ENCODE measurements around the gene DDI2.

DNA sequence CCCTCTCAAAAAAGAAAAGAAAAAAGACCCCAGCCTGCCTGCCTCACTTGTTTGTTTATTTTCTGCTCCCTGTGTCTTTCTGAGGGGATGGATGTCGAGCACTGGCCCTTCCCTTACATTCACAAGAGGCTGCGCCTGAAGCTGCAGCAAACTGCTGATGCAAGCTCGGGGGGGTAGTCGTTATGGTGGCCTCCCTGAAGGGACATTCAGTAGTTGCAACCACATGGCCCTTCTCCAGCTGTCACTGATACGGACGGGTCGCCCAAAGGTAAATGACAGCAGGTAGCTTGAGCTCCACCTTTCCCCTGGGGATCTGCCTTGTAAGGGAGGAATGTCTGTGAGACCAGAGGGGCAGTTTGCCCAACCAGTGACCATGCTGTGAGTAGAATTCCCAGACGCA lies 84.5 kb downstream of the DDI2 start:
- TF ChIP-seq, protein P1, sequence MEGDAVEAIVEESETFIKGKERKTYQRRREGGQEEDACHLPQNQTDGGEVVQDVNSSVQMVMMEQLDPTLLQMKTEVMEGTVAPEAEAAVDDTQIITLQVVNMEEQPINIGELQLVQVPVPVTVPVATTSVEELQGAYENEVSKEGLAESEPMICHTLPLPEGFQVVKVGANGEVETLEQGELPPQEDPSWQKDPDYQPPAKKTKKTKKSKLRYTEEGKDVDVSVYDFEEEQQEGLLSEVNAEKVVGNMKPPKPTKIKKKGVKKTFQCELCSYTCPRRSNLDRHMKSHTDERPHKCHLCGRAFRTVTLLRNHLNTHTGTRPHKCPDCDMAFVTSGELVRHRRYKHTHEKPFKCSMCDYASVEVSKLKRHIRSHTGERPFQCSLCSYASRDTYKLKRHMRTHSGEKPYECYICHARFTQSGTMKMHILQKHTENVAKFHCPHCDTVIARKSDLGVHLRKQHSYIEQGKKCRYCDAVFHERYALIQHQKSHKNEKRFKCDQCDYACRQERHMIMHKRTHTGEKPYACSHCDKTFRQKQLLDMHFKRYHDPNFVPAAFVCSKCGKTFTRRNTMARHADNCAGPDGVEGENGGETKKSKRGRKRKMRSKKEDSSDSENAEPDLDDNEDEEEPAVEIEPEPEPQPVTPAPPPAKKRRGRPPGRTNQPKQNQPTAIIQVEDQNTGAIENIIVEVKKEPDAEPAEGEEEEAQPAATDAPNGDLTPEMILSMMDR (conservative IDR thresholded peaks at IDR 0.05; ENCODE audit: low read length) = no peak
- no peak for TF ChIP-seq EZH2phosphoT487 (IDR thresholded peaks at IDR 0.05; ENCODE audit: borderline replicate concordance, low read depth, low read length)
